GM10847 (cell line): ENCODE results near the gene SCN11A.

ENCODE experiments used
- POLR2A ChIP-seq: IDR thresholded peaks from 2 replicates; pipeline ENCODE4 v1.6.1; 2011; ENCODE audit not compliant: insufficient read length; ENCODE audit errors: extremely low read depth

SCN11A gene

DNA sequence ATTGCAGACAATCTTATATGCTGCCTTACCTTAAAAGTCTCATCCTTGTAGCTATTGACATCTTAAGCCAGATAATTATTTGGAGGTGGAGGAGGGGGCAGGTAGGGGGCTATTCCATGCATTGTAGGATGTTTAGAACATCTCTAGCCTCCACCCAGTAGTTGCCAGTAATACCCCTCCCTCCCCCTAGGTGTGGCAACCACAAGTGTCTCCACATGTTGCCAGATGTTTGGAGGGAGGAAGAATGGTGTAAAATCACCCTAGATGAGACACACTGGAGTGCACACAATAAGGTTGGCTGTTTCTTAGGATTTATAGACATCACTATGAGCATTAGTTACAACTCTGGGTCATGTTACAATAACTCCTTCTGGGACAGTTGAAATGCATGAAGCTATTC lies 28.3 kb upstream of the SCN11A start:
- no peak for TF ChIP-seq POLR2A

DNA sequence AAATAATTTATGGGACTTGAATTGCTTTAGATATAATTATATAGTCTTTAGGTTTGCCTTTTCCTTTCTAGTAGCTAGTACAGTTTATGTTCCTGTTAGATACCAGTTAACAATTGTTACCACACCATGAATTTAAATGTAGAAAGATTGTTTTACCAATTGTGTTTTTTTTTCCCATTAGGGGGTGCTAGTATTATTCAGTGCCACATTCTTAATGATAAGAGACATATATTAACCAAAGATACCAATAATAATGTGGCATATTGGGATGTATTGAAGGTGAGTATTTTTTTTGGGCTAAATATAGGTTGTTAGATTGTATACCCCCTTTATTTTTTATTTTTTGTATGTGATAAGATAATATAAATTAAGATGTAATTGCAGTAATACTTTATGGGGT lies 27.8 kb upstream of the SCN11A start:
- no peak for TF ChIP-seq POLR2A

DNA sequence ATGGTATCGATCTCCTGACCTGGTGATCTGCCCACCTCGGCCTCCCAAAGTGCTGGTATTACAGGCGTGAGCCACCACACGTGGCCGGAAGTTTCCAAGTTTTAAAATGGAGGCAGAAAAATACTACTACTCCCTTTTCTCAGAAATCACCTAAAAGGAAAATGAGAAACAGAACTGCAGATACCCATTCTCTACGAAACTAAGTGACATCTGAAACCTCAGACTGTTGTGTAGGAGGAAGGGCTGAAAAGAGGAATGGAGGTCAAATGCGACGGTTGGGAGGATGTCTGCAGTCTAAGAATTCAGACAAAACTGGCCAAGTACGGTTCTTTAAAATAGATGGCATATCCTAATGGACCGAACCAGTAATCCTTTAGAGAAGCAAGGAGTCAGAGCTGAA lies 24.2 kb upstream of the SCN11A start:
- TF ChIP-seq POLR2A: no peak

DNA sequence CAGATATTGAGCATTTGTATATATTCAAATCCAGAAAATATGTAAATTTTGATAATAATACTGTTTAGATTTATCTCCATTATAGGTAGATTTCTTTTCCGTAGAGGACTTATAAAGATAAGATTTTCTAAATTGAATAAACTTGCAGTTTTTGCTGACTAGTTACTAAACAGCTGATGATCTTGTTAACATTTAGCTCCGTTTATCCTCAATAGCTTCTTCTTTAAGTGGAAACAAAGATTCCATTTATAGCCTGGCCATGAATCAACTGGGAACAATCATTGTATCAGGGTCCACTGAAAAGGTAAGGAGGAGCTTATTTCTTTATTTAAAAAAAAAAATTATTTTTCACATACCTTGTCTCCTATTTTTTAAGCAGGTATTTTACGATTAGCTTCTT lies 16.8 kb upstream of the SCN11A start:
- no peak for TF ChIP-seq POLR2A

DNA sequence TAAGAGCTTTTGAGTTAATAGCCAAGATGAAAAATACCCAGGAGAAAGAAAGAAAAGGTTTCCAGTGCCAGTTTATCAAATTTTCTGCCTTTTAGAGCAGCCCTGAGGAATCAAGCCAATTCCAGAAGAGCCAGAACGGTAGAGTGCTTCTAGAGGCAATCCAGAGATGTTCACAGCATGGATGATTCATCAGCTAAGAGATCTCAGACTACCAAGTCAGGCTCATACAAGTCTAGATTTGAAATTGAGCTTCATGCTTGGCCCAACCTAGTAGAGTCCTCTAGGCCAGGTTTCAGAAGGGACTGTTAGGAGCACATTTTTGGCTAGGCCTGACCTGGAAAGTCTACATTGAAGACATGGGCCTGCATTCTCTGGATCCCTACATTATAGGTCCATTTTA lies 15.5 kb upstream of the SCN11A start:
- TF ChIP-seq POLR2A: no peak

DNA sequence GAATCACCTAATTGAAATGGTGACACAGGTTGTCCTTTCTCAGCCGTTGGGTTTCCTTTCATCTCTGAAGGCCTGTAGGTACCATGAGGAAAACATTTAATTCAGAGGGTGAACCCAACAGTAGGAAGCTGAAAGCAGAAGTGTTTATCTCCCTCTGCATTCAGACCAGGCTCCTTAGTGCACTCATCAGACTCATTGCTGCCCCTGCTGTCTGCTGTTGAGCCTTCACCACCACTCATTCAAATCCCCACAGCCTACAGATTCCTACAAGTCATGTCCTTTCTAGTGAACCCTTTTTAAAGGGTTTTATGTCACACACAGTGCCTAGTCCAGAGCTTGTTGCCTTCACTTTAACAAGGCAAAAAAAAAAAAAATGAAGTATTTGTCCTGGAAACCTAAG lies 13.5 kb upstream of the SCN11A start:
- TF ChIP-seq POLR2A: no peak

DNA sequence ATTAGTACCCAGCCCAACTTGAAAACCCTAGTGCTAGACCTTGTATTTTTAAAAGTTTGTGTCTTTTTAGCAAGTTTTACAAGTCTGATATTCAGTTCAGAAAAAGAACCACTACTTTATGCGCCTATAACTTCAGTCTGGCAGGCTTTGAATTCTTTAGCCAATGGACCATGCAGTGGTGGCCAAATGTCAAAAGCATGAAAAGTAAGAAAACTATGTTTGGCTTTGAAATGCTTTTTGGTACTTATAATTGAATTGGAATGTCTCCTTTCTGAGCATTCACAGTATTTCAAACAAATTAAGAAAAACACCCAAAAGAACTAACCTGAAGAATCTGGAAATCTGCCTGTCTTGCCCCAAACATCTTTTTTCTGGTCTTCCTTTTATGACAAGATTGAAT lies 12.9 kb upstream of the SCN11A start:
- TF ChIP-seq POLR2A: no peak

DNA sequence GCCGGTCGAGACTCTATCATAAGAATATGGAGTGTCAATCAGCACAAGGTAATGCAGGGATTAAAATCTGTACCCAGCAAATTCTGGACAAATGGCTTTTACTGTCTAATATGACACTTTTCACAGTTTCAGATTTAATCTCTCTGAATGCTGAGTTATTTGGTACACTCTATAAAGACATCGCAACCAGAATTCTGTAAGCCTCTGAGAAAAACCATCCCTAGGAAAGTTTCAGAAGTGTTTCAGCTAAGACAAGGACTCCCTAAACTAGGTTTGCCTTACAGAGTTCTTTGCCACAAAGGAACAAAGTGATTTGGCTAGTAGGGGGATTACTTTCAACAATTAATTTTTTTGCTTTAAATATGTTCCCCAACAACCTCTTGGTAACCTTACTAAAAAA lies 11.4 kb upstream of the SCN11A start:
- TF ChIP-seq POLR2A: no peak

DNA sequence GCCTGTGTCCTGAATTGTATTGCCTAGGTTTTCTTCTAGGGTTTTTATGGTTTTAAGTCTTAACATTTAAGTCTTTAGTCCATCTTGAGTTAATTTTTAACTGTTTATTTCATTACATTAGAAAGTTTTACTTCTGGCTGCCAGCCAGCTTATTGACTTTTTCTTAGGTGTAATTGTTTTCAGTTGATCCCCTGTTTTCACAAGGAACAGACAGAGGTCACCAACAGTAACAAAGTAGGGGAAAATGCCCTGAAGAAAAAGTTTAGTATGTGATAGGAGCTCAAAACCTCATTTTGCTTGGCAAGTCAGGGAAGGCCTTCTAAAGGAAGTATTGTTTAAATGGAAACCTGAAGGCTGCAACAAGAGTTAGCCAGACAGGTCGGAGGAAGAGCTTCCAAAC lies 10.4 kb upstream of the SCN11A start:
- no peak for TF ChIP-seq POLR2A

DNA sequence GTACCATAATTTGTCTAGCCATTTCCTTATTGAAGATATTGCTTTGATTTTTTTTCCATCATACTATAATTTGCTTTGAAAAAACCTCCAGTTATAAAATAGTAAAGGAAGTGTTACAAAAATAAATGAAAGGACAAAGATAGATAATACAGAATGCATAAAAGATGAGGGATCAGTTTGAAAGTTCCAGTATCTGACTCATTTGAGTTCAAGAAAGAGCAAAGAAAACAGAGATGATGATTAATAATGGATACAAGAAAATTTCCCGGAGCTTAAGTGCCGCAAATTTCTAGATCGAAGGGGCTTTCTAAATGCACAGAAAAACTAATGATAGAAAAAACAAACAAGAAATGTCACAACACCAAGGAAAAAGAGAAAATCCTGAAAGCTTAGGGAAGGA lies 4.4 kb upstream of the SCN11A start:
- TF ChIP-seq POLR2A: no peak

DNA sequence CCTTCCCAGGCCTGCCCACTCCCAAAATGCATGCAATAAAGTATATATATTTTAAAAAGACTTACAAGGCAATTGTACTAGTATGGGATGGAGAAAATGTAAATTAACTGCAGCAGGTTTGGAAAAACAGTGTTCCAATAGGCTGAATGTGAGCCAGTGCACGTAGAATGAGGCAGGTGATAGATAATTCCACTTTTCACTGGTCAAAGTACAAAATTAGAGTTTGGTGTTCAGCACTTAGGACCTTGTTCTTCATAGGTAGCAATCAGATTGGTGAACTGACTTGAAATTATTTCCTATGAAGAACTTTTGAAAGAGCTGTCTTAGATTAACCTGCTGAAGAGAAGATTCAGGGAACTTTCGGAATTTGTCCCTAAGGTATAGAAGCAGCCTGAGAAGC lies 2.0 kb upstream of the SCN11A start:
- no peak for TF ChIP-seq POLR2A

DNA sequence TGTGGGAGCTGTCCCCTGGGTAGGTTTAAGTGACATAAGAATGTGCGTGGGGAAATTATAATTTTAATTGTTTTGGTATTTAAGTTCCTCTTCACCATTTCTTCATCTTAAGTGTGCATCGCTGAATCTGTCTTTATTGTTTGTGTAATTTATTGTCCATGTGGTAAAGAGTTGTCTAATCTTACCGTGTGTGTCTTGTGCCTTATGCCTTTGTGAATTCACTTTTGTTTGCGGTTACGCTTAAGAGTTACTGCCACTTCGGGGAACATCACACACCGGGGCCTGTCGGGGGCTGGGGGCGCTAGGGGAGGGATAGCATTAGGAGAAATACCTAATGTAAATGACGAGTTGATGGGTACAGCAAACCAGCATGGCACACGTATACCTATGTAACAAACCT lies 839 bp upstream of the SCN11A start:
- no peak for TF ChIP-seq POLR2A

DNA sequence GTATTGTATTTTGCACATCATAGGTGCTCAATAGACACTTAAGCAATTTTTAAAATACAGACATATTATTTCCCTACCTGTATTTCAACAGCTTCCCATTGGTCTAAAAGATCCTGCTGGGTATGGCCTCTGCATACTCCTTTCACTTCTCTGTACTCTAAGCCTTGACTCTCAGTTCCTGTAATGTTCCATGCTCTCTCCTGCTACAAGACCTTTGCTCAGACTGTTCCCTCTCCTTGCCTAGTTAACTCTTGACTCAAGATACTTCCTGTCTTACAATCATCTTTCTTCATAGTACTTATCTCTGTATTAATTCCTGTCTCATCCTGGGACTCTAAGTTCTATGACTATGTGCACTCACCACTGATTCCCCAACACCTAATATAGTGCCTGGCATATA lies 1.7 kb downstream of the SCN11A start:
- no peak for TF ChIP-seq POLR2A

DNA sequence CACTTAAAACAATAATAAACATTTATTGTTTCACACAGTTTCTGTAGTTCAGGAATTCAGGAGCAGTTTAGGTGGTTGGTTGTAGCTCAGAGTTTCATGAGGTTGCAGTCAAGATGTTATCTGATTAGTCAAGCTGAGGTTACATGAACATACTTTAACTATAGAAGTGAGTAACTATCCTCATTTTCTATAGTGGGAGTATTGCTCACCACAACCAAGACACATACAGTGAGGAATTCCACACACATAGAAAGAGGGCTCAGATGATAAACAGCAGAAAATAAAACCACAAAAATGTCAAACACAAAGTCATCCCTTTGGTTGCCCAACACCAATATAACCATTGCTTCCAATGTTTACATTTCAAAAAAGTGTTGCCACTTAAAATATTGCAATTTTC lies 13.6 kb downstream of the SCN11A start:
- no peak for TF ChIP-seq POLR2A

DNA sequence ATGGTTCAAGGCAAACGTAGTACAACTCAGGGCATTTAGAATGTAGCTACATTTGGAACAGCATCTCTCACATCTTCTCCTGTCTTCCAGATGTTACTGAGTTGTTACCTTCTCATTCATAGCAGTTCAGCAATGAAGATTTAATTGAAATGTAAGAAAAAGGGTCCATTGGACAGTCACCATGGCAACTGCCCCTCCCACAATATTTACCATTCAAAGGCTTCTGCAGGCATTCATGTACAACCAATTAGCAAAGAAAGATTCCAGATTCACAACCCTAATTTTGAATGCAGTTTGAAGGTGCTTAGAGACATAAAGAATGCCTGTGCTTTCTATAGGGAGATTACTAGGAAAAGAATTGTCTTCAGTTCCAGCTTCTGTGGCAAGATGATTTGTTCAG lies 22.2 kb downstream of the SCN11A start:
- no peak for TF ChIP-seq POLR2A

DNA sequence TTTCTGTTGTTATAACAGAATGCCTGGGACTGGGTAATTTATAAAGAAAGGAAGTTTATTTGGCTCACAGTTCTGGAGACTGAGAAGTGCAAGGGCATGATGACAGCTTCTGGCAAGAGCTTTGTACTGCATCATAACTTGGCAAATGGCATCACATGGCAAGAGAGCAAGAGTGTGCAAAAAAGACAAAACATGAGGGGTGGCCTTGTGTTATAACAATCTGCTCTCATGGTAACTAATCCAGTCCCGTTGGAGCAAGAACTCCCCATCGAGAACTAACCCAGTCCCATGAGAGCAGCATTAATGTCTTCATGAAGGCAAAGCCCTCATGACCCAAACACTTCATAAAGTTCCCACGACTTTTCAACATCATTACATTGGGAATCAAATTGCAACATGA lies 23.2 kb downstream of the SCN11A start:
- no peak for TF ChIP-seq POLR2A

DNA sequence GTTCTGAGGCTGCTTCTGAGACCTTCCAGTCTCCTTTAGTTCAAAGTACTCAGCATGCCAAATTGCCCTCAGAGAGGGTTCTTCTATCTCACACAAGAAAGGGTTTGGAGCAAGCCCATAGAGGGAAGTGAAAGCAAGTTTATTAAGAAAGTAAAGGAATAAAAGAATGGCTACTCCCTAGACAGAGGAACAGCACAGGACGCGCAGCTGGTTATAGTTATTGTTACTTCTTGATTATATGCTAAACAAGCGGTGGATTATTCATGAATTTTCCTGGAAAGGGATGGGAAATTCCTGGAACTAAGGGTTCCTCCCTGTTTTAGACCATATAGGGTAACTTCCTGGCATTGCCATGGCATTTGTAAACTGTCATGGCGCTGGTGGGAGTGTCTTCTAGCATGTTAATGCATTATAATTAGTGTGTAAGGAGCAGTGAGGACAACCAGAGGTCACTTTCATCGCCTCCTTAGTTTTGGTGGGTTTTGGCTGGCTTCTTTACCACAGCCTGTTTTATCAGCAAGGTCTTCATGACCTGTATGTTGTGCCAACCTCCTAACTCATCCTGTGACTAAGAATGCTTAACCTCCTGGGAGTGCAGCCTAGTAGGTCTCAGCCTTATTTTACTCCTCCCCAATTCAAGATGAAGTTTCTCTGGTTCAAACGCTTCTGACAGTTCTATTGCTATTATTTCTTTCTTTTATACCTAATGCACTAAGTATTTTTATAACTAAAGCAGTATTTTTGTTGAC lies 26.3 kb downstream of the SCN11A start:
- TF ChIP-seq POLR2A: no peak
